GM18526 (cell line): ENCODE measurements around the gene KLF13.

Source experiments
- POLR2A ChIP-seq: IDR thresholded peaks from 3 replicates; pipeline ENCODE4 v1.6.1; 2011; ENCODE audit not compliant: insufficient read length; ENCODE audit errors: extremely low read depth

Gene KLF13

GRCh38 chr15:31358957-31359701 is 32.5 kb downstream of the KLF13 start:
- no peak for TF ChIP-seq POLR2A

GRCh38 chr15:31359702-31360111 is 33.1 kb downstream of the KLF13 start:
- TF ChIP-seq POLR2A: no peak

GRCh38 chr15:31360158-31360561 is 33.5 kb downstream of the KLF13 start:
- TF ChIP-seq POLR2A: no peak

- peak; percentile 44 for TF ChIP-seq POLR2A
Measured at GRCh38 chr15:31360843-31361763, 34.5 kb downstream of the KLF13 start.

GRCh38 chr15:31361764-31362515 is 35.3 kb downstream of the KLF13 start:
- no peak for TF ChIP-seq POLR2A

GRCh38 chr15:31362886-31363285 is 36.3 kb downstream of the KLF13 start:
- no peak for TF ChIP-seq POLR2A

GRCh38 chr15:31364301-31365031 is 37.8 kb downstream of the KLF13 start:
- TF ChIP-seq POLR2A: no peak

GRCh38 chr15:31365032-31365654 is 38.5 kb downstream of the KLF13 start:
- no peak for TF ChIP-seq POLR2A

- no peak for TF ChIP-seq POLR2A
Measured at GRCh38 chr15:31365655-31366127, 39.1 kb downstream of the KLF13 start.

- TF ChIP-seq POLR2A: no peak
Measured at GRCh38 chr15:31366169-31366734, 39.6 kb downstream of the KLF13 start.

- TF ChIP-seq POLR2A: peak; percentile 23
Measured at GRCh38 chr15:31367021-31367729, 40.5 kb downstream of the KLF13 start.

- no peak for TF ChIP-seq POLR2A
Measured at GRCh38 chr15:31367730-31368344, 41.2 kb downstream of the KLF13 start.

GRCh38 chr15:31369727-31370126 is 43.1 kb downstream of the KLF13 start:
- no peak for TF ChIP-seq POLR2A
